NCI-H2196 (cell line): Measurements from ENCODE around the gene CBX1.
A peak's percentile ranks its signal among the peaks of the same experiment; 100 is the strongest.

Experiments
- DNase-seq: peaks from one replicate; lab custom pipeline; 2025; ENCODE audit not compliant: unreplicated experiment; lab: John Stamatoyannopoulos, UW

The CBX1 gene

GRCh38 chr17:48027322-48027981, 73.8 kb downstream of the CBX1 start:
- DNase-seq: no peak

DNA sequence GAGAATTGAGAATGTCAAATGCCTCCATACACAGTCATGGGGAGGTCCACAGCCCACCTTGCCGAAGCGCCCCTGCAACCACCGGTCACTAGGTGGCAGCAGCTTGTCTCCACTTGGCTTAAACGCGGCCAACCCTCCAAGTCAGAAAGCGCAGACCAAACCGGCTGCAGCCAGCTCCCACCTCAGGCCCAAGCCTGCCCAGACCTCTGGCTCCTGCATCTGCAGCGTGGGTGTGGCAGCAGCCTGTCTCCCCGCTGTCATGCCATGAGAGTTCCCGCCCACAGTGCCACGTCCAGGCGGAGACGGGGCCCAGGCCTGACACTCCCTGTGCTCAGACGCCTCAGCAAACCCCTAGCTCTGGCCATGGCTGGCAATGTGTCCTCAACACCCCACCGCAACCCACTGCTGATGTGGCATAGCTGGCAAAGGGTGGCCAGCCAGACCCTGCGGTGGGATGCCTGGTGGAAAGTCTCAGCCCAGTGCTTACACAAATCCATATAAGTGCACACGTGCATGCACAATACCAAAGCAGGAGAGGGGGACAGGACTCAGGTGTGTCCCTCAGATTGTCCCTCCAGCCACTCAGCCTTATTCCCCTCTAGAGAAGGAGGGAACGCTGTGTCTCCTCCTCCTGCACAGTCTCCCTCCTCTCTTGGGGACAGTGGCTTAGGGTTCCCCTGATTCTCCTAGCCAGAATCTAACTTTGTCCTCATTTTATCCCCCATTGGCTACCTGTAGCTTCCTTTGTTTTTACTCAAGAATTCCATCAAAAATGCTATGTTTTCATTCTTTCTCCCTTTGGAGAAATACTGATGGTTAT, 74.6 kb downstream of the CBX1 start:
- peak; percentile 93 for DNase-seq

GRCh38 chr17:48025904-48026501, 75.3 kb downstream of the CBX1 start:
- no peak for DNase-seq

DNA sequence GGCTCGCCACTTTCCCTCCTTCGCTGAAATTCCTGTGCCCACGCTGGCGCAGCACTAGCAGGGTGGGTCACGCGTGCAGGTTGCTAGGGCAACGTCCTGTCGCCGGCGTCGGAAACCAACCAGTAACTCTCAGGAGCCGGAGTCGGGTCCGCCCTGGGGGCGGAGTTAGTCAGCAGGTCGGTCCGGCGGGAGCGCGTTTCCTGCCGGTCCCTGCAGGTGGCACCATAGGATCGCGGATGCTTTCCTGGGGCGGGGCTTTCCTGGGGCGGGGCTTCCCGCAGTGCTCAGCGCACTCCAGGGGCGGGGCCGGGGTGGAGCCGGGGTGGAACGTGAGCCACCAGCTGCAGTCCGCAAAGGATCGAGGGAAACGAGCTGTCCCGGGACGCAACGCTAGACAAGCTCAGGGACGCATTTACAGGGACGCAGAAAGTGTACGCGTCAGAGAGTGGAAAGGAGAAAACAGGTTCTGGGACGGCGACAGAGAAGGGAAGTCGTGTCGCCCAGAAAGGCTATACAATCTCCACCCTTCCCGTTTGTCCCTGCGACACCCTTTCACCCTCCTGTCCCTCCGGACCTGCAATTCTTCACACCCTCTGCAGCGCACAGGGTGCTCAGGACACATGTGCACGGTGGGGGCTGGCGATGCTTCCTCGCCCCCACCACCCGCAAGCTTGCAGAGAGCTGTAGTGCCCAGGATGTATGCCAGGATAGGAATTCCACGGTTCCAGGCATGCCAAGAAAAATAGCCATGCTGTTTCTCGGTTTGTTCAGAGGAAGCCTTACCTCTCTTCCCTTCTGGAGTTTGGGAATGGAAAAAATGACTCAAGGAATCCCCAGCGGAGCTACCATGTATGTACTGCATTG, 76.0 kb downstream of the CBX1 start:
- peak; percentile 95 for DNase-seq

- DNase-seq: peak; percentile 60
Observed at GRCh38 chr17:48024149-48025039, 76.9 kb downstream of the CBX1 start.

DNA sequence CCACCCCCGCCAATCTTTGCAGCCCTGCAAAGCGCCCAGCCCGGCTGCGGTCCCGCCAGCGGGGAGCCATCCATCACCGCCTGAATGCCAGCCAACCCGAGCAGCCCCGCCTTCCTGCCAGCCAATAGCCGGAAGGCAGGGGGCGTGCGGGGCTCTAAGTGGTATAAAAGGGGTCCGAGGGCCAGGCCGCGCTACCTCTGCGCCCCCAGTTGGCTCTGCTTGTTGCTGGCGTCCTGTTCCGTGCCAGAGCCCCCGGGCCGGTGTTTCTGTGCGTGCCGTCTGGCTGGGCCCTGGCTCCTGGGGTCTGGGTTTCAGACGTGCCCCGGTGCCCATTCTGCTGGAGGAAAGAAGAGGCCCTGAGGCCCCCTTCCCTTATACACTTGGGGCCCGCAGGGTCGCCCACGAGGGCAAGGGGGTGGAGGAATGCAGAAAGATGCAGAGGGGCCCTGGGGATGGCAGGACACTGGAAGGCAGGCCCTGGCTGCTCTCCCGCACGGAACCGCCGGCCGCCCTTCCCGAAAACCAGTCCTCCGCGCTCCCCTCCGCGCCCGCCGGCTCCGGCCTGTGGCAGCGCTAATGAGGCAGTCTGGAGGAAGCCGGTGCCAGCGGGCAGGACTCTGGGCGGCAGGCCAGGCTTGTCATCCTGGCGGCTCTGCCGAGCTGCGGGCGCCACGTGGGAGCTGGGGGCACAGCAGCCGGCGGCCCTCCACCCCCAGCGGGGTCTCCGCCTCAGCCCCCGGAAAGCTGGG, 77.7 kb downstream of the CBX1 start:
- peak; percentile 89 for DNase-seq

- no peak for DNase-seq
Observed at GRCh38 chr17:48022901-48023300, 78.4 kb downstream of the CBX1 start.

DNA sequence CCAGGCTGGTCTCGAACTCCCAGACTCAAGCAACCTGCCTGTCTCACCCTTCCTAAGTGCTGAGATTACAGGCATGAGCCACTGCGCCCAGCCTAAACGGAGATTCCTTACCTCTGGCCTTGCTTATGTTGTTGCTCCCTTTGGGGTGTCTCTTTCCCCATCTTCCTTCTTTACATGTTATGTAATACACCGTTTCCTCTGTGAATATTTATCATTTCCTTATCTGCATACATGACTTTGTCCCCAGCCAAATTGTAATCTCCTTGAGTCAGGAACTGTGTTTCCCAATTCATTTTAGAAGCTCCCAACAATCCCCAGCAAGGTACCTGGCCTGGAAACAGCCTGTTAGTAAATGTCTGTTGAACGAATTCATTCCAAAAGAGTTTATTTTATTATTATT, 79.3 kb downstream of the CBX1 start:
- DNase-seq: no peak
